Glutamatergic neuron (in vitro differentiated cells): ENCODE results near the gene B4GALT7. TPM values are rescaled to one million over a fixed set of nuclear protein-coding genes. Genes with fewer than 3 reads are reported as not detected.

Experiments
- DNase-seq: peaks from one replicate; pipeline ENCODE4 v3.0.0; 2022
- H3K27ac Mint-ChIP-seq: one replicate; pipeline ENCODE4 v1.8.0; 2020; ENCODE audit warnings: mild to moderate bottlenecking, mixed read lengths, inconsistent platforms; ENCODE audit not compliant: unreplicated experiment
- H3K27me3 Mint-ChIP-seq: one replicate; pipeline ENCODE4 v1.8.0; 2020; ENCODE audit warnings: mild to moderate bottlenecking, moderate library complexity, mixed read lengths, inconsistent platforms; ENCODE audit not compliant: unreplicated experiment
- H3K36me3 Mint-ChIP-seq: one replicate; pipeline ENCODE4 v1.8.0; 2020; ENCODE audit warnings: mild to moderate bottlenecking, mixed read lengths, inconsistent platforms; ENCODE audit not compliant: unreplicated experiment
- H3K4me1 Mint-ChIP-seq: one replicate; pipeline ENCODE4 v1.8.0; 2020; ENCODE audit warnings: mild to moderate bottlenecking, low read depth, mixed read lengths, inconsistent platforms; ENCODE audit not compliant: unreplicated experiment
- H3K4me3 Mint-ChIP-seq: one replicate; pipeline ENCODE4 v1.8.0; 2020; ENCODE audit warnings: mild to moderate bottlenecking, mixed read lengths, inconsistent platforms; ENCODE audit not compliant: unreplicated experiment
- H3K9me3 Mint-ChIP-seq: one replicate; pipeline ENCODE4 v1.8.0; 2020; ENCODE audit warnings: mild to moderate bottlenecking, moderate library complexity, mixed read lengths, inconsistent platforms; ENCODE audit not compliant: unreplicated experiment
- CTCF ChIP-seq: fragments of 200-600 bp; sonication (generic); IDR thresholded peaks from one replicate; pipeline ENCODE4 v1.5.0; 2021; ENCODE audit not compliant: partially characterized antibody, unreplicated experiment
- total RNA-seq: library from RNA; stranded (reverse); fragmentation: NEBNext Ultra II Directional; extraction: Animal tissue kit (Norgen Biotek cat#: 25700); gene quantifications from one replicate; pipeline ENCODE4 v1.2.1, GENCODE V29; 2021; ENCODE audit not compliant: unreplicated experiment

The B4GALT7 gene
- total RNA-seq, 1 donor from 2014 or later: 29.3 TPM

DNA sequence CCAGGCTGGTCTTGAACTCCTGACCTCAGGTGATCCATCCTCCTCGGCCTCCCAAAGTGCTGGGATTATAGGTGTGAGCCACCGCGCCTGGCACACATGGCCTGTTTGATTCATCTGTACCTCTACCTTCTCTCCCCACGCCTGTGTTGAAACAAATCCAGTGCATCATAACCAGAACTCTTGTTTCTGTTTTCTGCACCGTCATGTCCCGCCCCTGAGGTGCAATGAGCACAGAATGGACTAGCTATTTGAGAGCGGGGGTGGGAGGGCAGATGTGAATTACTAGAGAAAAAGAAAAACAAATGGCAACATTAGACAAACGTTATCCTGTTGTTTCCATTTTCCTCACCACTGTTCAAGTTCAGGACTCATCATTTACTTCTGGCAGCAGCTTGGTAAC, 34.9 kb upstream of the B4GALT7 start:
- H3K27ac Mint-ChIP-seq: no peak overlapping the region
- no peak overlapping the region for H3K4me3 Mint-ChIP-seq
- DNase-seq: no peak
- peaks cover 3% of the 10 kb centered on the region for H3K4me1 Mint-ChIP-seq
- peaks cover 3% of the 10 kb centered on the region for H3K27me3 Mint-ChIP-seq
- H3K36me3 Mint-ChIP-seq: peaks cover 6% of the 10 kb centered on the region
- peaks cover 6% of the 10 kb centered on the region for H3K9me3 Mint-ChIP-seq
- no peak for TF ChIP-seq CTCF

- Mint-ChIP-seq H3K27me3 (no peaks in the 10 kb centered on the region), H3K27ac (peak overlapping the region; percentile 34), H3K4me1 (peaks cover 3% of the 10 kb centered on the region), H3K4me3 (peak overlapping the region; percentile 68), H3K9me3 (peaks cover 4% of the 10 kb centered on the region), H3K36me3 (no peaks in the 10 kb centered on the region)
- no peak for TF ChIP-seq CTCF
- DNase-seq: no peak
These were observed 31.6 kb upstream of the B4GALT7 start for GRCh38 chr5:177568326-177568725.

DNA sequence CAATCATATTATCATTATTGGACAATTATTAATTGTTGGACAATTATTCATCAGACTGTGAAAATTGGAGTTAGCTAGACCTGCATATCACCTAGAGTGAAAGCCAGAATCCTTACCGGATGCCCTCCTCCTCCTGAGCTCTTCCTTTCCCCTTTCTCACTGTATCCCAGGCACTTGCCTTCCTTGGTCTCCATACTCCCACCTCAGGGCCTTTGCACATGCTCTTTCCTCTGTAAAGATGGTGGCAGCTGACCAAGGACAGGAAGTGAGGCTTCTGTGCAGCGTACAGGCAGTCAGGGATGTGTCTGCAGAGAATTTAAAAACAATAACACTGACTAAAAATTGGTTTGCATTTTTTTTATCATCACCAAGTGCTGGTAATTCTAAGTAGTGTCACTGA, 30.0 kb upstream of the B4GALT7 start:
- H3K4me1 Mint-ChIP-seq: peaks cover 3% of the 10 kb centered on the region
- peaks cover 4% of the 10 kb centered on the region for H3K9me3 Mint-ChIP-seq
- H3K27me3 Mint-ChIP-seq: no peaks in the 10 kb centered on the region
- no peak overlapping the region for H3K4me3 Mint-ChIP-seq
- DNase-seq: no peak
- TF ChIP-seq CTCF: no peak
- H3K36me3 Mint-ChIP-seq: no peaks in the 10 kb centered on the region
- no peak overlapping the region for H3K27ac Mint-ChIP-seq

DNA sequence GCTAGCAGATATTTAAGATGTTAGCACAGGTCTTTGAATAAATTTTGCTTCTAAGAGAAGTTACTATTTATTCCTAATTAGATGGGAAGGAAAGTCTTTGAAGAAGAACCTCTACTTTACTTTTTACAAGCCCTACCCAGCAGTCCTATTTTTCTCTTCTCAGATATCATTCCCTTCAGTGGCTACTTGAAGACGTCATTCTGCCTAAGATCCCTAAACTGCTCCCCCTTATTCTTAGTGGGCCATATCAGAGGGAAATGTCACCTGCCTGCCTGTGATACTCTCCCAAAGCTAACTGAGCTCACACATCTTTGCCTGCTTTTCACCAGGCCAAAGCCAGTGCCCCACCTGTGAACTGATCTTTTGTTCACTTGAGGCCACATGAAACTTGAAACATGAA, 24.4 kb upstream of the B4GALT7 start:
- no peak overlapping the region for H3K4me3 Mint-ChIP-seq
- no peak overlapping the region for H3K27ac Mint-ChIP-seq
- H3K9me3 Mint-ChIP-seq: peaks cover 3% of the 10 kb centered on the region
- H3K27me3 Mint-ChIP-seq: peaks cover 5% of the 10 kb centered on the region
- no peak for DNase-seq
- H3K4me1 Mint-ChIP-seq: no peaks in the 10 kb centered on the region
- no peak for TF ChIP-seq CTCF
- no peaks in the 10 kb centered on the region for H3K36me3 Mint-ChIP-seq

GRCh38 chr5:177576169-177576568, 23.8 kb upstream of the B4GALT7 start:
- H3K27ac Mint-ChIP-seq: no peak overlapping the region
- TF ChIP-seq CTCF: no peak
- H3K4me3 Mint-ChIP-seq: no peak overlapping the region
- peaks cover 3% of the 10 kb centered on the region for H3K9me3 Mint-ChIP-seq
- H3K27me3 Mint-ChIP-seq: peaks cover 5% of the 10 kb centered on the region
- no peaks in the 10 kb centered on the region for H3K4me1 Mint-ChIP-seq
- H3K36me3 Mint-ChIP-seq: no peaks in the 10 kb centered on the region
- DNase-seq: no peak
